ENCODE measurements around the gene ADIPOR2. TPM values are rescaled to one million over a fixed set of nuclear protein-coding genes. Genes with fewer than 3 reads are reported as not detected.

Gene ADIPOR2
- total RNA-seq, 1 donor from 2014 or later: 43.5 TPM

GRCh38 chr12:1650260-1650977, 40.5 kb upstream of the ADIPOR2 start:
- H3K27ac Mint-ChIP-seq (ENCODE audit: unreplicated experiment): no peak overlapping the region
- DNase-seq (ENCODE audit: extremely low spot score, unreplicated experiment): no peak
- H3K9me3 Mint-ChIP-seq (ENCODE audit: unreplicated experiment): no peaks in the 10 kb centered on the region
- no peaks in the 10 kb centered on the region for H3K27me3 Mint-ChIP-seq (ENCODE audit: unreplicated experiment)
- H3K36me3 Mint-ChIP-seq (ENCODE audit: unreplicated experiment): peaks cover 20% of the 10 kb centered on the region
- no peak for TF ChIP-seq CTCF (IDR thresholded peaks at IDR 0.05)
- peaks cover 9% of the 10 kb centered on the region for H3K4me1 Mint-ChIP-seq (ENCODE audit: unreplicated experiment)
- H3K4me3 Mint-ChIP-seq (ENCODE audit: unreplicated experiment): no peak overlapping the region

- no peak for TF ChIP-seq CTCF (IDR thresholded peaks at IDR 0.05)
- peaks cover 9% of the 10 kb centered on the region for H3K4me1 Mint-ChIP-seq (ENCODE audit: unreplicated experiment)
- no peak for DNase-seq (ENCODE audit: extremely low spot score, unreplicated experiment)
- H3K36me3 Mint-ChIP-seq (ENCODE audit: unreplicated experiment): peaks cover 20% of the 10 kb centered on the region
- no peaks in the 10 kb centered on the region for H3K27me3 Mint-ChIP-seq (ENCODE audit: unreplicated experiment)
- H3K27ac Mint-ChIP-seq (ENCODE audit: unreplicated experiment): no peak overlapping the region
- H3K9me3 Mint-ChIP-seq (ENCODE audit: unreplicated experiment): no peaks in the 10 kb centered on the region
- no peak overlapping the region for H3K4me3 Mint-ChIP-seq (ENCODE audit: unreplicated experiment)
Measured at GRCh38 chr12:1650978-1651361, 39.9 kb upstream of the ADIPOR2 start.

- Mint-ChIP-seq H3K9me3 (ENCODE audit: unreplicated experiment) (no peaks in the 10 kb centered on the region), H3K27me3 (ENCODE audit: unreplicated experiment) (no peaks in the 10 kb centered on the region), H3K4me1 (ENCODE audit: unreplicated experiment) (peaks cover 11% of the 10 kb centered on the region), H3K36me3 (ENCODE audit: unreplicated experiment) (peaks cover 15% of the 10 kb centered on the region), H3K27ac (ENCODE audit: unreplicated experiment) (no peak overlapping the region), H3K4me3 (ENCODE audit: unreplicated experiment) (no peak overlapping the region)
- DNase-seq (ENCODE audit: extremely low spot score, unreplicated experiment): no peak
- TF ChIP-seq CTCF (IDR thresholded peaks at IDR 0.05): no peak
Measured at GRCh38 chr12:1651946-1652345, 38.9 kb upstream of the ADIPOR2 start.

GRCh38 chr12:1655225-1655788, 35.6 kb upstream of the ADIPOR2 start:
- peaks cover 5% of the 10 kb centered on the region for H3K36me3 Mint-ChIP-seq (ENCODE audit: unreplicated experiment)
- H3K27ac Mint-ChIP-seq (ENCODE audit: unreplicated experiment): no peak overlapping the region
- no peak for DNase-seq (ENCODE audit: extremely low spot score, unreplicated experiment)
- H3K4me3 Mint-ChIP-seq (ENCODE audit: unreplicated experiment): no peak overlapping the region
- H3K27me3 Mint-ChIP-seq (ENCODE audit: unreplicated experiment): no peaks in the 10 kb centered on the region
- no peak for TF ChIP-seq CTCF (IDR thresholded peaks at IDR 0.05)
- no peaks in the 10 kb centered on the region for H3K9me3 Mint-ChIP-seq (ENCODE audit: unreplicated experiment)
- H3K4me1 Mint-ChIP-seq (ENCODE audit: unreplicated experiment): peaks cover 23% of the 10 kb centered on the region

- H3K36me3 Mint-ChIP-seq (ENCODE audit: unreplicated experiment): no peaks in the 10 kb centered on the region
- no peak overlapping the region for H3K4me3 Mint-ChIP-seq (ENCODE audit: unreplicated experiment)
Measured at GRCh38 chr12:1656902-1657301, 34.0 kb upstream of the ADIPOR2 start.

More at GRCh38 chr12:1656902-1657301, 34.0 kb upstream of the ADIPOR2 start:
- Mint-ChIP-seq H3K27me3 (ENCODE audit: unreplicated experiment) (no peaks in the 10 kb centered on the region), H3K9me3 (ENCODE audit: unreplicated experiment) (no peaks in the 10 kb centered on the region), H3K27ac (ENCODE audit: unreplicated experiment) (no peak overlapping the region), H3K4me1 (ENCODE audit: unreplicated experiment) (peaks cover 30% of the 10 kb centered on the region)
- DNase-seq (ENCODE audit: extremely low spot score, unreplicated experiment): no peak
- no peak for TF ChIP-seq CTCF (IDR thresholded peaks at IDR 0.05)

Data from osteocyte (in vitro differentiated cells).